ENCODE data around the gene NSF.

DNA sequence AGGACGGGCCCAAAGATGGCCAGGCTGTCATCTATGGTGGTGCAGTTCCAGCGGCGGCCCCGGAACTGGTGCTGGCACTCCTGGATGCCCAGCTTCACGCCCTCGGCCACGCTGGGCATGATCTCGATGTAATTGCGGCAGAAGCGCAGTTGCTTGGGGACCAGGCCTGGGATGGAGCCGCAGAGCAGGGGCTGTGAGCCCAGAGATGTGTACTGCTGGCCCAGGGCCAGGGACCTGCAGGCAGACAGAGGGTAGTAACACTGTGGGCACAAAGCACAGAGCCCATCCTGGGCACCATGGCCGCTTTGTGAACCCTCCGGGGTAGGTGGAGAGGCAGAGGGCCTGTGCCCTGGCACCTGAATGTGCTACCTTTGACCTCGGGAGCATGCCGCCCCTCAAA lies 183.2 kb downstream of the NSF start:
- no peak for TF ChIP-seq POLR2AphosphoS5 (IDR thresholded peaks at IDR 0.05; ENCODE audit: low read depth, low read length)
- no peak for TF ChIP-seq FOXP2 (optimal IDR thresholded peaks at IDR 0.05; ENCODE audit: borderline replicate concordance, extremely low read depth, extremely low read length, insufficient read depth)

All from PFSK-1 (cell line).